Activated naive CD4-positive, alpha-beta T cell treated with anti-CD3 and anti-CD28 coated beads, Interleukin-2, amount 50 U/mL, for 16 hours (primary cell): ENCODE measurements around the gene ENTPD7.

Source experiments
- DNase-seq: peaks from one replicate; pipeline ENCODE4 v3.0.0-alpha.2; 2020

ENTPD7 gene

GRCh38 chr10:99648717-99649116, 10.6 kb upstream of the ENTPD7 start:
- no peak for DNase-seq

- DNase-seq, result no peak
Observed at GRCh38 chr10:99652800-99653390, 6.4 kb upstream of the ENTPD7 start.

- no peak for DNase-seq
Observed at GRCh38 chr10:99654390-99655175, 4.7 kb upstream of the ENTPD7 start.

- DNase-seq, result no peak
Observed at GRCh38 chr10:99656199-99657064, 2.9 kb upstream of the ENTPD7 start.

GRCh38 chr10:99658622-99659030, 683 bp upstream of the ENTPD7 start:
- DNase-seq, result peak; percentile 56

- DNase-seq, result no peak
Observed at GRCh38 chr10:99659868-99660366, 608 bp downstream of the ENTPD7 start.

GRCh38 chr10:99660662-99661376, 1.5 kb downstream of the ENTPD7 start:
- DNase-seq, result no peak

GRCh38 chr10:99661377-99661763, 2.1 kb downstream of the ENTPD7 start:
- DNase-seq, result no peak

GRCh38 chr10:99665304-99665703, 6.0 kb downstream of the ENTPD7 start:
- DNase-seq, result no peak

GRCh38 chr10:99667108-99667751, 7.9 kb downstream of the ENTPD7 start:
- DNase-seq, result no peak

- DNase-seq, result no peak
Observed at GRCh38 chr10:99671386-99671785, 12.1 kb downstream of the ENTPD7 start.

- no peak for DNase-seq
Observed at GRCh38 chr10:99672884-99673283, 13.6 kb downstream of the ENTPD7 start.

GRCh38 chr10:99673492-99673891, 14.2 kb downstream of the ENTPD7 start:
- no peak for DNase-seq

GRCh38 chr10:99674762-99675161, 15.5 kb downstream of the ENTPD7 start:
- DNase-seq, result no peak

GRCh38 chr10:99676426-99676825, 17.1 kb downstream of the ENTPD7 start:
- no peak for DNase-seq

GRCh38 chr10:99676895-99677294, 17.6 kb downstream of the ENTPD7 start:
- DNase-seq, result no peak

- no peak for DNase-seq
Observed at GRCh38 chr10:99678921-99679320, 19.6 kb downstream of the ENTPD7 start.

GRCh38 chr10:99681553-99681952, 22.2 kb downstream of the ENTPD7 start:
- no peak for DNase-seq

GRCh38 chr10:99682032-99682431, 22.7 kb downstream of the ENTPD7 start:
- no peak for DNase-seq

- no peak for DNase-seq
Observed at GRCh38 chr10:99682752-99683151, 23.4 kb downstream of the ENTPD7 start.

GRCh38 chr10:99685597-99685967, 26.3 kb downstream of the ENTPD7 start:
- no peak for DNase-seq

- no peak for DNase-seq
Observed at GRCh38 chr10:99689461-99689860, 30.2 kb downstream of the ENTPD7 start.
